Measurements from ENCODE around the gene TYW1. TPM values are rescaled to one million over a fixed set of nuclear protein-coding genes. Genes with fewer than 3 reads are reported as not detected.
"Not testable (repeated sequence)": the region's sequence is repeated elsewhere in the genome, so short reads cannot be mapped to it uniquely, and the experiment has no call there.

The TYW1 gene
- total RNA-seq, 2 donors from 2014 or later: 24.6 to 30.6 TPM

GRCh38 chr7:66974986-66975590, 21.5 kb upstream of the TYW1 start:
- Histone ChIP-seq H3K4me1 (replicated peaks) (no peaks in the 10 kb centered on the region), H3K4me3 (no peak overlapping the region), H3K36me3 (no peaks in the 10 kb centered on the region), H3K27ac (no peak overlapping the region), H3K9me3 (no peaks in the 10 kb centered on the region), H3K27me3 (replicated peaks; ENCODE audit: insufficient read depth) (no peaks in the 10 kb centered on the region)
- no peak for TF ChIP-seq POLR2A (IDR thresholded peaks at IDR 0.05)
- TF ChIP-seq POLR2AphosphoS5 (IDR thresholded peaks at IDR 0.05): no peak
- TF ChIP-seq, protein P1, sequence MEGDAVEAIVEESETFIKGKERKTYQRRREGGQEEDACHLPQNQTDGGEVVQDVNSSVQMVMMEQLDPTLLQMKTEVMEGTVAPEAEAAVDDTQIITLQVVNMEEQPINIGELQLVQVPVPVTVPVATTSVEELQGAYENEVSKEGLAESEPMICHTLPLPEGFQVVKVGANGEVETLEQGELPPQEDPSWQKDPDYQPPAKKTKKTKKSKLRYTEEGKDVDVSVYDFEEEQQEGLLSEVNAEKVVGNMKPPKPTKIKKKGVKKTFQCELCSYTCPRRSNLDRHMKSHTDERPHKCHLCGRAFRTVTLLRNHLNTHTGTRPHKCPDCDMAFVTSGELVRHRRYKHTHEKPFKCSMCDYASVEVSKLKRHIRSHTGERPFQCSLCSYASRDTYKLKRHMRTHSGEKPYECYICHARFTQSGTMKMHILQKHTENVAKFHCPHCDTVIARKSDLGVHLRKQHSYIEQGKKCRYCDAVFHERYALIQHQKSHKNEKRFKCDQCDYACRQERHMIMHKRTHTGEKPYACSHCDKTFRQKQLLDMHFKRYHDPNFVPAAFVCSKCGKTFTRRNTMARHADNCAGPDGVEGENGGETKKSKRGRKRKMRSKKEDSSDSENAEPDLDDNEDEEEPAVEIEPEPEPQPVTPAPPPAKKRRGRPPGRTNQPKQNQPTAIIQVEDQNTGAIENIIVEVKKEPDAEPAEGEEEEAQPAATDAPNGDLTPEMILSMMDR (IDR thresholded peaks at IDR 0.05): no peak
- no peak for DNase-seq (ENCODE audit: low spot score)
- WGBS: 77% methylated on average over 15 of the region's 15 CpGs
- intact Hi-C loops (cut with DNase I): no loop called here

- not testable (repeated sequence) for H3K27me3 ChIP-seq (replicated peaks; ENCODE audit: insufficient read depth); H3K4me3 ChIP-seq
- 81% methylated on average over 4 of the region's 5 CpGs for WGBS
Measured at GRCh38 chr7:66978312-66978711, 18.3 kb upstream of the TYW1 start.

DNA sequence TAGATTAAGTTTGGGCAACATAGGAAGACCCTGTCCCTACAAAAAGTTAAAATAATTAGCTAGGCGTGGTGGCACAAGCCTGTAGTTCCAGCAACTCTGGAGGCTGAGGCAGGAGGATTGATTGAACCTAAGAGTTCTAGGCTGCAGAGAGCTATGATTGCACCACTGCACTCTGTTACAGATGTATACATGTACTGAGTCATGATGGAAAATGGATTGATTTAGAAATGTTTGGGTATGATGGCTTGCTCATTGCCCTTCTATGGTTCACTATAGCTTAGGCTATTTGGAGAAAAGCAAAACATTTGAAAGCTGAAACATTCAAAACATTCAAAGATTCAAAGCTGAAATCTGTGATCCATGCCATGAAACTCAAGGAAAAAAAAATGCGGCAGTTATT, 17.6 kb upstream of the TYW1 start:
- H3K4me1 ChIP-seq (replicated peaks); H3K27ac ChIP-seq; H3K9me3 ChIP-seq; intact Hi-C loops (cut with DNase I); H3K4me3 ChIP-seq; H3K36me3 ChIP-seq; H3K27me3 ChIP-seq (replicated peaks; ENCODE audit: insufficient read depth); DNase-seq (ENCODE audit: low spot score): not testable (repeated sequence)
- 96% methylated on average over 2 of the region's 2 CpGs for WGBS

More at GRCh38 chr7:66978312-66978711, 18.3 kb upstream of the TYW1 start:
- DNase-seq (ENCODE audit: low spot score); H3K27ac ChIP-seq; H3K4me1 ChIP-seq (replicated peaks); H3K36me3 ChIP-seq; H3K9me3 ChIP-seq; intact Hi-C loops (cut with DNase I): not testable (repeated sequence)

DNA sequence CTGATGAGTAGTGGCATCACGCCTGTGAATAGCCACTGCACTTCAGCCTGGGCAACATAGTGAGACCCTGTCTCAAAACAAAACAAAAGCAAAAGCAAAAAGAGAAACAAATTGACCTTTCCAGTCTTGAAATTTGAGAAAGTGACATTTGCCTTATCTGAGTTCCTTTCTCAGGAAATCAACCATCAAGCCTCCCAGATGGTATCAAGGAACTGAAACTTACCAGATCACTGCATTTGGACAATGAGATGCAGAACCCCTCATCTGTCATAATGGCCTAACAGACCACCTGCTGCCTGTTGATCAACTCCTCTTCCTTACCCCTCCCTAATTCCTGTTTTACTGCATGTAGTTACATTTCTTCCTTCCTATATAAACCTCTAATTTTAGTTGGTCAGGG, 16.3 kb upstream of the TYW1 start:
- 92% methylated on average over 1 of the region's 1 CpG for WGBS
- H3K27me3 ChIP-seq (replicated peaks; ENCODE audit: insufficient read depth); H3K4me3 ChIP-seq; H3K36me3 ChIP-seq; intact Hi-C loops (cut with DNase I); H3K27ac ChIP-seq; H3K9me3 ChIP-seq; H3K4me1 ChIP-seq (replicated peaks); DNase-seq (ENCODE audit: low spot score): not testable (repeated sequence)

DNA sequence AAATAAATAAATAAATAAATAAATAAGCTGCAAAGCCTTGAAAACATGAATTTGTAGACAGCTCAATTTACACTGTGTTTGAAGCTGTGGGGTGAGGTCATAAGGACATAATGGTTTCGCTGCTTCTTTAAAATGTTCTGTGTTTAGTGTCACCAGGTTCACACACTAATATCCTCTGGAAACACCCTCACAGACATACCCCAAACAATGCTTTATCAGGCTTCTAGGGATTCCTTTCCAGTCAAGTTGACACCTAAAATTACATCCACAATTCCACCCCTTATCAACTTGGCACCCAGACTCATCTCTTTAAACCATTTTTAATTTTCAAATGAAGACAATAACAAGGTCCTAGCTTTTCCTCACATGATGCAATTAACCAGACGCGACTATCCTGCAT, 7.1 kb upstream of the TYW1 start:
- H3K36me3 ChIP-seq; H3K9me3 ChIP-seq; H3K4me3 ChIP-seq; DNase-seq (ENCODE audit: low spot score); H3K4me1 ChIP-seq (replicated peaks); H3K27ac ChIP-seq; H3K27me3 ChIP-seq (replicated peaks; ENCODE audit: insufficient read depth); intact Hi-C loops (cut with DNase I): not testable (repeated sequence)
- WGBS: 94% methylated on average over 1 of the region's 3 CpGs

DNA sequence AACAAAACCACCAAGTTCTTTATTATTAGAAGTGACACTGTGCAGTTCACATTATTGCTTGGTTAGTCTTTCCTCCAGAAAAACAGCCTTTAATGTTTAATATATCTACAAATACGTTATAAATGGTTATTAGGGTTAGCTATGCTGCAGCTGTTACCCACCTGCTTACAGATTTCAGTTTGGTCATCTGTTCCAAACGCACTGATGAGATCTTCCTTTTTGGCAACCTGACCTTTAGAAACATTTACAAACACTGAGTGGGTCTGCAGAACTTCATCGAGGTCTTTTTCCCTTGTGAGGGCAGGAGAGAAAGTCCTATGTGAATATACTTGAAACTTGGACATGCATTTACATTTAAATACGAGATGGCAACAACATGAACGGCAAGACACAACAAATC, 2.6 kb upstream of the TYW1 start:
- Histone ChIP-seq H3K4me3 (peak overlapping the region; percentile 78 to 92), H3K27ac (peak overlapping the region; percentile 97 to 99)
- H3K36me3 ChIP-seq; DNase-seq (ENCODE audit: low spot score); H3K27me3 ChIP-seq (replicated peaks; ENCODE audit: insufficient read depth); H3K9me3 ChIP-seq; H3K4me1 ChIP-seq (replicated peaks): not testable (repeated sequence)
- 41% methylated on average over 5 of the region's 5 CpGs for WGBS
- intact Hi-C loops (cut with DNase I): loop anchor here (10.0 kb wide), 1 partner anchor 439 kb away; no protein-coding TSS in a partner anchor

DNA sequence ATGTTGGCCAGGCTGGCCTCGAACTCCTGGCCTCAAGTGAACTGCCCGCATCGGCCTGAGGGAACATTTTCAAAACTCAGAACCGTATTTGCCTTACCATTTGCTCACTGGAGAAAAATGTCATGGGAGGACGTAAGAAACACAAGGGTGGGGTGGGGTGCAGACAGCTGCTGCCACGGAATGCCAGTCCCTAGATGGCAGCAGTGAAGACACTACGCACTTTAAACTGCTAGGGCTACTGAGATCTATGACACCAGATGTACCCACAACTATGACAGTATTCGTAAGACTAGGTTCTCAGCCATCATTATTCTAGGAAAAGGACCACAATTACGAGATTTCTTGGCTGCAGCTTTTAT, 2.0 kb upstream of the TYW1 start:
- TF ChIP-seq, protein P1 (IDR thresholded peaks at IDR 0.05): peak in 3 of 4 experiments; percentile 14 to 55 (median 34)
- peak; percentile 77 for TF ChIP-seq POLR2AphosphoS5 (IDR thresholded peaks at IDR 0.05)
- peak; percentile 60 for TF ChIP-seq POLR2A (IDR thresholded peaks at IDR 0.05)
- H3K9me3 ChIP-seq; H3K4me1 ChIP-seq (replicated peaks); H3K36me3 ChIP-seq; H3K27me3 ChIP-seq (replicated peaks; ENCODE audit: insufficient read depth): not testable (repeated sequence)
- H3K27ac ChIP-seq: peak overlapping the region; percentile 97 to 99
- 7% methylated on average over 8 of the region's 9 CpGs for WGBS
- H3K4me3 ChIP-seq: peak overlapping the region; percentile 78 to 92
- peak; percentile 54 for DNase-seq (ENCODE audit: low spot score)
- intact Hi-C loops (cut with DNase I): loop anchor here (10.0 kb wide), 1 partner anchor 440 kb away; no protein-coding TSS in a partner anchor

All from prostate gland (tissue), 2 donors.